ENCODE data around the gene CMTM4. TPM values are rescaled to one million over a fixed set of nuclear protein-coding genes. Genes with fewer than 3 reads are reported as not detected.
"Not testable (repeated sequence)": the region's sequence is repeated elsewhere in the genome, so short reads cannot be mapped to it uniquely, and the experiment has no call there.

Gene CMTM4
- total RNA-seq, 1 donor from 2014 or later = 10.1 TPM

DNA sequence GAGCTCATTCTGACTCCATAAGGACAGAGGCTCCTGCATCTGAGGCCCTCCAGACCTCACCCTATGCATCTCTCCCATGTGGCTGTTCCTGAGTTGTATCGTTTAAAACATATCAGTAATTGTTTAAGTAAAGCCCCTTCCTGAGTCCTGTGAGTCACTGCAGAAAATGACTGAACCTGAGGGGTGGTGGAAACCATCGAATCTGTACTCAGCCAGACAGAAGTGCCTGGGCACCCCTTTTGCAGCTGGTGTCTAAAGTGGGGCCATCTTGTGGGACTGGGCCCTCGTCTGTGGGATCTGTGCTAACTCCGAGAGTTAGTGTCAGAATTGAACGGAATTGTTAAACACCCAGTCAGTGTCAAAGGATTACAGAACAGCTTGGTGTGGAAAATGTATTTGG, 66.7 kb downstream of the CMTM4 start:
- no peak for DNase-seq
- intact Hi-C loops (cut with DNase I) = no loop called here
- no peak for ATAC-seq (ENCODE audit: poor library complexity)

DNA sequence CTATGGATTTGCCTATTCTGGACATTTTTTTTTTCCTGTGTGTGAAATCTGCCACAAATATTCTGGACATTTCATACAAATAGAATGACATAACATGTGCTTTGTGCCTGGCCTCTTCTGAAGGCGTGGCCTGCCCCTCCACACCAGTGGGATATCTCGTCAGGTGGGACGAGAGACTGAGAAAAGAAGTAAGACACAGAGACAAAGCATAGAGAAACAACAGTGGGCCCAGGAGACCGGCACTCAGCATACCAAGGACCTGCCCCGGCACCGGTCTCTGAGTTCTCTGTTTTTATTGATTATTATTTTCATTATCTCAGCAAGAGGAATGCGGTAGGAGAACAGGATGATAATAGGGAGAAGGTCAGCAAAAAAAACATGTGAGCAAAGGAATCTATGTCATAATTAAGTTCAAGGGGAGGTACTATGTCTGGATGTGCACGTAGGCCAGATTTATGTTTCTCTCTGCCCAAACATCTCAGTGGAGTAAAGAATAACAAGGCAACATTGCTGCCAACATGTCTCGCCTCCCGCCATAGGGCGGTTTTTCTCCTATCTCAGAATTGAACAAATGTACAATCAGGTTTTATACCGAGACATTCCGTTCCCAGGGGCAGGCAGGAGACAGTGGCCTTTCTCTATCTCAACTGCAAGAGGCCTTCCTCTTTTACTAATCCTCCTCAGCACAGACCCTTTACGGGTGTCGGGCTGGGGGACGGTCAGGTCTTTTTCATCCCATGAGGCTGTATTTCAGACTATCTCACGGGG, 68.7 kb downstream of the CMTM4 start:
- intact Hi-C loops (cut with DNase I); DNase-seq; ATAC-seq (ENCODE audit: poor library complexity): not testable (repeated sequence)

DNA sequence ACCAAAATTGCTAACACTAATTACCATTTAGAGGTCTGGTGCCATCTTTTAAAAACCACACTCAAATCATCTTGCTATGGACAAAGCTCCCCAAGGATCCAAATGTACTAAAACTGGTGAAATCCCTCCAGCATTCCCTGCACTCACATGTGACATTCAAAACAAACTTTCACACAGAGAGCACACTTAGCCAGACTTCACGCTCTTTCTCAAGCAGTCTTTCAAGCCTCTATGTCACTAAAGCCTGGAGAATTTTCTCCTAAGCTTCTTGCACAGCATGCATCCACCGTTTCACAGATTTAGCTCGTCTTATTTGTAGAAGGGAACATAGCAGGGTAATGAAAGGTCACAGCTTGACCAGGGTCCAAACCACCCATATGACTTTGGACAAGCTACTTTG, 72.8 kb downstream of the CMTM4 start:
- DNase-seq = no peak
- intact Hi-C loops (cut with DNase I) = no loop called here
- no peak for ATAC-seq (ENCODE audit: poor library complexity)

DNA sequence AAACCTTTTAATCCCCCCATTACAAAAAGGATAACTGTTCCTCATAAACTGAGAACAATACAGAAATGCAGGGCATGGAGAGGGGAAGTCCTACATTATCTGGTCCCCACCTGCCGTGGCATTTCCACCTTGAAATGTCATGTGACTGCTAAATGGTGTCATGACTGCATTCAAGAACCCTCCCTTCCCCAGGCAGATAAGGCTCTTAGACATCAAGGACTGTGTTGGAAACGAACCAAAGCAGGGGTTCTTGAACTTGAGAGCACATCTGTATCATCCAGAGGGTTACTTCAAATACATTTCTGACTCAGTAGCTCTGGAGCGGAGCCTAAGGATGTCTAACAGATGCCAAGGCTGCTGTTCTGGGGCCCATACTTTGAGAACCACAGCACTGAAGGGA, 73.7 kb downstream of the CMTM4 start:
- intact Hi-C loops (cut with DNase I) = no loop called here
- no peak for ATAC-seq (ENCODE audit: poor library complexity)

DNA sequence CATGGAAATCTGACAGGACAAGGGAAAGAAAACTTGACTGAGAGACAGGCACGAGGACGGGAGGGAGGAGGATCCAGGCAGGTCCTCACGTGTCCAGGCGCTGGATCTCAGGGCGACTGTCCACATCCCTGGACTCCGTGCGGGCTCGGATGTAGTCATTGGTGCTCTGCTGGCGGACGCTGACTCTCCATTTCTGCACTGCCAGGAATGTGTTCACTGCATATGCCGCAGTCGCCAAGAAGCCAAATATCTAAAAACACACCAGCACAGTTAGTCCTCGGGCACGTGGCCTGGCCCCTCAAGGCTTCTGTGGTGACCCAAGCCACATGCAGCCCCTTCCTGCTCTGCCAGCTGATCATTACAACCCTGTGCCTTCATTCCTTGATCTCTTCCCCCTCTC, 74.6 kb downstream of the CMTM4 start:
- intact Hi-C loops (cut with DNase I) = no loop called here
- ATAC-seq (ENCODE audit: poor library complexity) = no peak
- DNase-seq = no peak

More for the DNA sequence above, 73.7 kb downstream of the CMTM4 start:
- no peak for DNase-seq

DNA sequence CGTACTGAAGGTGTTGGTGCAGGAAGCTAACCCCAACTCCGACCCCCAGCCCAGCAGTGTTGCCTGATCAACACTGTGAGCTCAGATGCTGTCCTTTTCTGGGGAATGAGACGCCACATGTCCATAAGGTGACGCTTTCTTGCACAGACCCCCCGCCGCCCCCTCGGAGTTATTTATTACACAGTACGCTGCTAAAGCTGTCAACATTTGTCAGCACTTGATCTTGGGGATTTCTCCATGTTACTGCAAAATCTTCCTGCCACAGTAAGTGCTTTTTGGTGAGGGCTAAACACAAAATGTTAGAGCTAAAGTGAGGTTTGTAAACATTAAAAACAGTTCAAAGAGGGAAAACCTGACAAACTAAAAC, 76.1 kb downstream of the CMTM4 start:
- no peak for DNase-seq
- no peak for ATAC-seq (ENCODE audit: poor library complexity)
- intact Hi-C loops (cut with DNase I) = no loop called here

DNA sequence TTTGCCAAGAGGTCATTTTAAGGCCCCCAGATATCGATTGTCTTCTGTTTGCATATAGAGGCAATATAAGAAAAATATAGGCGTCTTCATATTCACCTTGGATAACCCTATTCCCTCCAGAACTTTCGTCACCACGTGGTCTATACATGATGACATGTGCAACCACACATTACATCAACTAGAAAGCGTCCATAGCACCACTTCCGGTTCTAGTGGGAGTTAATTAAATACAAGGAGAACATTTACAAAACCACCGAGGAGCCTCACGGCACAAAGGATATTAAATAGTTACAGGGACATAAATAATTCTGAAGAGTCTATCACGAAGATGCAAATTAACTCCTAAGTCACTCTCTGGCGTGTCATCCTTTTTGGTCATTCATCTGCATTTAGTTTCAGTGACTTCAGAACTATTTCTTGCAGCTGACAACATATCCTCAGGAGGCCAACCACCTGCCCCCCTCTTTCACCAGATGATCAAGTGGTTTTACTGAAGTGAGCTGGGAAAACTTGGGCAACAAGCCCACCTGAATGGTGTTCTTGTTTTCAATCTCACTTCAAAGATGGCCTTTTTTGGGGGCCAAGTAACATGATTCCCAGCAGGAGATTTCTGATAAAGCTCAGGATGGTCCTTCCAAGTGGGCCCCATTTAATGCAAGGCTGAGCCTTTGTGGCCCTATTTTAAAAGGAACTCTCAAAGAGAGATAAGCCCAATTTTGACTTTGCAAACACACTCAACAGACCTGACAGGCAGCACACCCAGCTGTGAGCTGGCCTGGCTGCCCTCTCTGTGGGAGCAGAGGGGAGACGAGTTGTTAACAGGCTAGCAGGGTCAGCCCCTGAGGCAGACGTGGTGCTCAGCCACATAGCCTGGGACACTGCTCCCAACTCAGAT, 76.8 kb downstream of the CMTM4 start:
- ATAC-seq (ENCODE audit: poor library complexity) (no peak), DNase-seq (no peak)
- intact Hi-C loops (cut with DNase I) = no loop called here

DNA sequence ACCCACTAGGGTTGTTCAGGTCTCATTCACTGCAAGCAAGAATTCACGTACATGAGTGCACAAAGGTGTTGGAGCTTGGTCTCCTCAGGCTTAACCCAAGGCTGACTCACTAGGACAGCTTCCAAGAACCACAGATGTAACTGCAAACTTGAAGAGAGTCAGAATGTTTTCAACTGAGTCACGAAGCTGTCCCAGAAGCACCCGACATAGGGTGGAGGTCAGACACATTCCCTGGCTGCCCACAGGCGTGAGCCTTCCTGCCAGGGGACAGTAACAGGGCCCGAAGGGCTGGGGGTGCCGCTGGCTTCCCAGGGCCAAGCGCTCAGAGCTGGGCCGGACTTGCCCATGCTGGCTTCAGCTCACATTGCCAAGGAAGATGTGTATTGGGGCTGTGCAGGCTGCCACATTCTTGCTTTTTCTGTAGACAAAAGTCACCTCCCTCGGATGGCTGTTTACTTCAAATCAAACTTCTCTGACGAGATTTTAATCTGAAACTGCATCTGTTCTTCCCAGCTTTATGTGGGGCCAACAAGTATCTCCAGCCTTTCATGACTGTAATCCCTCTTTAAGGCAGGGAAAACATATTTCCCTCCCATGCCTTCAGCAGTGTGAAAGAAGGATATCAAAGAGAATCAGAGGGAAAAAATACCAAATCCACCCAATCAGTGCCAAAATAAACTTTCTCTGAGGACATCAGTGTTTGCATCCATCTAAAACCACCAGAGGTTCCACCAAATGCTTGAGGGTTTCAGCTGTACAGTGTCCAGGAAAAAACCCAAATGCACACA, 77.8 kb downstream of the CMTM4 start:
- ATAC-seq (ENCODE audit: poor library complexity) = peak; percentile 45
- intact Hi-C loops (cut with DNase I) = no loop called here
- no peak for DNase-seq

DNA sequence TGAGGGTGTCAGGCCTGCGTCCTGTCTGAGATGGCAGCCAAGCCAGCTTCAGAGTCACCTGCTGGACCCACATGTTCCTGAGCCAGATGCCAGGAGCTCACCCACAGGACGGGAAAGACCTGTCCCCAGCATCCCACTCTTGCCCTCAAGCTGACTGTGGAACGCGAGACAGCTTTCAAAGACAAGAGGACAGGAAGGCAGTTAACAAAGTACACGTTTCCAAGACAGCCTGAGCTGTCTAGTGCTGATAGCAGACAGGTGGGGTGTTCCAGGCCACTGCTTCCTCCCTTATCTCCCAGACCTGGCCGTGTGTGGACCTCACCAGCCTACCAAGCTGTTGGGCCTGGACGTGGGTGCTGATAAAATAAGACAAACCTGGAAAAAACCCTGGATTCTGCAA, 78.8 kb downstream of the CMTM4 start:
- no peak for DNase-seq
- no peak for ATAC-seq (ENCODE audit: poor library complexity)
- intact Hi-C loops (cut with DNase I) = no loop called here

DNA sequence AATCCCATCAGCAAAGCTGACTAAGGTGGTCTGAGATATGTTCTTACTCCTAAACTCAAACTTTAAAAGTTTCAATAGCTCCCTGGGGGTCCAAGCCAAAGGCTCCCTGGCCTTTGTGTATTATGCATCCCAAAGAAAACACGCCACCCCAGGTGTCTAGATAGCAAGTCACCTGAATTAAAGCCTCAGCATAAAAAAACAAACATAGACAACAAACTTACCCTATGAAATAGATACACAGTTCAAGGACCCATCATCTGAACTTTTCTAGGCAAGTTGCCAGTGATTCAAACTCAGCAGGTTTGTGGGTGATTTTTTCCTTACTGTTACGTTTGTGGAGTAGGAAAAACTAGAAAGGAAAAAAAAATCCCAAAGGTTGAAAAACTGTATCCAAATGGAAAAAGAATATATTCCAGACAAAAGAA, 79.5 kb downstream of the CMTM4 start:
- intact Hi-C loops (cut with DNase I) = no loop called here
- DNase-seq = no peak
- no peak for ATAC-seq (ENCODE audit: poor library complexity)

DNA sequence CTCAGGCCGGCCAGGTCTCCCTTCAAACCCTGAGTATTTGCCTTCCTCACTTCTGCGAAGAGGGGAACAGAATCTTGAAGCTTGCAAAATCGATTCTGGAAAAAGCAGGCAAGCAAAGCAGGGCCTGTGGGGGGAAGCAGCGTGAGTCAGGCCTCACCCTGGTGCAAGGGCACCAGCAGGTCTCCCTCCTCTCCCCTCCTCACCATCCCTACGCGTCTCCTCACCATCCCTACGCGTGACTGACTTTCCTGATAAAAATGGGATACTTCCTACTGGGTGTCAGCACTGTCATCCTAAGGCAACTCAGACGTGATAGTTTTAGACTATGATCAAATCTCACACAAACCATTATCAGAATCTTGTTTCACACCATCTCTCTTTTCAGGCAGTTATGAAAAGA, 80.0 kb downstream of the CMTM4 start:
- ATAC-seq (ENCODE audit: poor library complexity) = no peak
- no peak for DNase-seq
- intact Hi-C loops (cut with DNase I) = no loop called here

DNA sequence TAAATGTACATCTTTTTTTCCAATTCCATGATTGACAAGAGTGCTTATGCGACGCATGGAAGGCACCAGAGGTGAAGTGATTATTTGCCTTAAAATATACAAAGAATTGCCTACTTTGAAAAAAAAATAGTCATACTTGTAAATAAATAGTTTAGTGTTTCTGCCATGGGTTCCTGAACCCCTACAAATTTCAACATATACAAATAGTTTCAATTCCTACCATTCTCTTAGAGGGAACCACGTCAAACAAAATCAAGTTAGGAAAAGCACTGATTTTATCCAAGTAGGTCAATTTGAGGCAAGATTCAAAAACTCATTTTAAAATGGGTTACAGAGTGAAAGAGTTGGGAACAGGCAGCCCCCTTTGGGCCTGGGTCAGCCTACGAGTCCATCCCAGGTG, 80.4 kb downstream of the CMTM4 start:
- ATAC-seq (ENCODE audit: poor library complexity) = no peak
- intact Hi-C loops (cut with DNase I) = no loop called here
- no peak for DNase-seq

DNA sequence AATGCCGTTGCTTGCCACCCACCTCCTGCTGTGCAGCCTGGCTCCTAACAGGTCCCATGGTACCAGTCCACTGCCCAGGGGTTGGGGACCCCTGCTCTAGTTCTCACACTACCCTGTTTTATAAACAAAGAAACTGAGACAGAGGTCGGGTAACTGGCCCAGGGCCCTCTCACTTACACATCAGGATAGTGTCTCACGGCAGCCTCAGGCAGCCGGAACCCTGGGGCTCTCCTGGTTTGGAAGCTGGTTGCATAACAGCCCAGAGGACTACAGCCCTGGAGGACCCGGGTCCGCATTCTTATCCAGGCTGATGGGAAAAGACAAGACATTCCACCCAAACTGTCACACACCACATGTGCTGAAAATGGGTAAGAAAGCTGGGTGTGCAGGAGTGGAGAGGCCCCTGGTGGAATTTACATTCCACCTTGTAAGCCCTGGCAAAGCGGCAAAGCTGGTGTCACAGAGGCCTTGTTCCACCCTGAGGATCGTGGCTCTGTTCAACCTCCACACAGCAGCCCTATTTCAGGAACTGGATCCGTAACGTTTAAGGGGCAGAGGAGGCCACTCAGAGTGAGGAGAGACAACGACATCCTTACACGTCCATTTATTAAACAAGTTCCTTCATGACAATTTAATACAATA, 82.3 kb downstream of the CMTM4 start:
- no peak for ATAC-seq (ENCODE audit: poor library complexity)
- intact Hi-C loops (cut with DNase I) = no loop called here
- no peak for DNase-seq

DNA sequence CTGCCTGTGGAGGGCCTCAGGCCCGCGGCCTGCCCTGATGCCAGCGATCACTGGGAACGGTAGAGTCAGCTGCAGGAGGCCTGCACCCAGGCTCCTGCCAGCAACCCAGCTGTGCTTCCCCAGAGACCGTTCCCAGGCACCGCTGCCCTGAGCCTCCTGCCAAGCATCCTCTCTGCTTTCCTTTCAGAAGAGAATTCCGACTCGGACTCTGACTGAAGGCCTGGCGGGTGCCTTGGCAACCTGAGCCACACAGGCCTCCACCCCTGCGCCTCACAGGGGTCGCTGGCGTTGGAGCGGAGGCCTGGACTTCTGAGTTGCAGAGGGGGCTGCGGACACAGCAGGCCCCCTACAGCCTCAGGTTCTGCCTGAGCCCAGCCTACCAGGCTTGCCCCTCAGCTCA, 84.1 kb downstream of the CMTM4 start:
- intact Hi-C loops (cut with DNase I) = no loop called here
- no peak for ATAC-seq (ENCODE audit: poor library complexity)
- no peak for DNase-seq

DNA sequence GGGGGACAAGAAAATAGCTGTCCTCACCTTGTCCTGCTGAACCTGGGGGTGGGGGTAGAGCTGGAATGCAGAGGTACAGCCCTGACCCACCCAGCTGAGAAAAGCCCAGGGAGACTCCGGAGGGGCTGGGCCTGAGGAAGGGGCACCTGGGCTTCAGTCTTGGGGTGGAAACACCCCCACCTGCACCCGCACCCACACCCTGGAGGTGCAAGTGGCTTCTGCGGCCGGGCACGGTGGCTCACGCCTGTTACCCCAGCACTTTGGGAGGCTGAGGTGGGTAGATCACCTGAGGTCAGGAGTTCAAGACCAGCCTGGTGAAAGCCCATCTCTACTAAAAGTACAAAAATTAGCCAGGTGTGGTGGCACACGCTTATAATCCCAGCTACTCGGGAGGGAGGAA, 84.6 kb downstream of the CMTM4 start:
- ATAC-seq (ENCODE audit: poor library complexity); intact Hi-C loops (cut with DNase I); DNase-seq: not testable (repeated sequence)

DNA sequence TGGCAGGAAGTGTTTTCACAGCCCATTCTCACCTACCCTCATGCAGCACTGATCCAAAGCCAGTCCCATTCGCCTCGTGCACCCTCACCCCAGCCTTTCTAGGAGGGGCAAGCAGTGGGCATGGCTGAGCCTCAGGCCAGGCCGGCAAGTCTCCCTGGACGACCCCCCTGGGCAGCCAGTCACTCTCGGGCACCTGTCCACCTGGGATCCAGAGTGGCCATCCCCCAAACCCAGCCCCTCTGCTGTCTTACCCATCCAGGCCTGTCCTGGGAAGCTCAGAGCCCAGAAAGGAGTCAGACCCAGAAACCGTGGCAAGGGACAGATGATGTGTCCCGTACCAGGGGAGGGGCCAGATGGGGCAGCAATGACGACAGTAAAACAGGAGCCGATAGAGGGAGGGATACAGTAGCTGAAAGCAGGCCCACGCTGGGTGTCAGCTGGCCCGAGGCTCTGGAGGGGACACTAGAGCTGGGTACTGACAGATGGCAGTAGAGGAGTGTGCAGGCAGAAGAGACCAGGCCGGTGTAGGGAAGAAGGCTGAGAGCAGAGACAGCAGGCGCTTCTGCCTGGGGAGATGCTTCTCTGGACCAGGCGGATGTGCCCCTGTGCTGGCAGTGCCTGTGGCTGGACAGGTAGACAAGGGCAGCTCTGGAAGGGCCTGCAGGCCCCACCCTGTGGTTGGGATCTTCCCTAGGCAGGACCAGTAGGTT, 86.3 kb downstream of the CMTM4 start:
- DNase-seq = no peak
- no peak for ATAC-seq (ENCODE audit: poor library complexity)
- intact Hi-C loops (cut with DNase I) = no loop called here

DNA sequence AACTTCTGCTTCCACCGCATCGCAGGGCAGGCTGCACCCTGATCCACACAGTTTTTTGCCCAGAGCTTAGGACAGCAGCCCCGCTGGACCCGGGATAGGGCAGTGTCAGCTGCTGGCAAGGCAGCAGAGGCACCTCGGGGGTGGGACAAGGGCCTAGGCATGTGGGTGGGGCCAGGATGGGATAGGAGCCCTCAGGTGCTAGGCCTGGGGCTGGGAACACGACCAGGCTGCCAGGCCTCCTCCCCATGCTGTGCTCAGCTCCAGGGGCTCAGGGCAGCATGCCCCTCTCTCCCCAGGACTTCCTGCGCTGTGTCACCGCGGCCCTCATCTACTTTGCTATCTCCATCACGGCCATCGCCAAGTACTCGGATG, 87.4 kb downstream of the CMTM4 start:
- DNase-seq (no peak), ATAC-seq (ENCODE audit: poor library complexity) (no peak)
- intact Hi-C loops (cut with DNase I) = loop anchor here (5.0 kb wide), 1 partner anchor 258 kb away; no protein-coding TSS in a partner anchor

All from Right ventricle myocardium superior (tissue), 1 donor.